ENCODE data around the gene EPS8L2.

EPS8L2 gene

GRCh38 chr11:660281-660680, 45.8 kb upstream of the EPS8L2 start:
- TF ChIP-seq, protein P1, sequence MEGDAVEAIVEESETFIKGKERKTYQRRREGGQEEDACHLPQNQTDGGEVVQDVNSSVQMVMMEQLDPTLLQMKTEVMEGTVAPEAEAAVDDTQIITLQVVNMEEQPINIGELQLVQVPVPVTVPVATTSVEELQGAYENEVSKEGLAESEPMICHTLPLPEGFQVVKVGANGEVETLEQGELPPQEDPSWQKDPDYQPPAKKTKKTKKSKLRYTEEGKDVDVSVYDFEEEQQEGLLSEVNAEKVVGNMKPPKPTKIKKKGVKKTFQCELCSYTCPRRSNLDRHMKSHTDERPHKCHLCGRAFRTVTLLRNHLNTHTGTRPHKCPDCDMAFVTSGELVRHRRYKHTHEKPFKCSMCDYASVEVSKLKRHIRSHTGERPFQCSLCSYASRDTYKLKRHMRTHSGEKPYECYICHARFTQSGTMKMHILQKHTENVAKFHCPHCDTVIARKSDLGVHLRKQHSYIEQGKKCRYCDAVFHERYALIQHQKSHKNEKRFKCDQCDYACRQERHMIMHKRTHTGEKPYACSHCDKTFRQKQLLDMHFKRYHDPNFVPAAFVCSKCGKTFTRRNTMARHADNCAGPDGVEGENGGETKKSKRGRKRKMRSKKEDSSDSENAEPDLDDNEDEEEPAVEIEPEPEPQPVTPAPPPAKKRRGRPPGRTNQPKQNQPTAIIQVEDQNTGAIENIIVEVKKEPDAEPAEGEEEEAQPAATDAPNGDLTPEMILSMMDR (IDR thresholded peaks at IDR 0.05; ENCODE audit: low read depth, low read length, missing control alignments) = no peak
- Histone ChIP-seq H3K27ac (no peak overlapping the region), H3K4me3 (ENCODE audit: low read depth, low read length) (no peak overlapping the region), H3K27me3 (replicated peaks) (no peaks in the 10 kb centered on the region), H3K36me3 (replicated peaks) (peaks cover 23% of the 10 kb centered on the region)
- in situ Hi-C loops (cut with HindIII; ENCODE audit: low pct_ligation_motif_present, low sequenced_read_pairs) = no loop called here
- no peak for DNase-seq

DNA sequence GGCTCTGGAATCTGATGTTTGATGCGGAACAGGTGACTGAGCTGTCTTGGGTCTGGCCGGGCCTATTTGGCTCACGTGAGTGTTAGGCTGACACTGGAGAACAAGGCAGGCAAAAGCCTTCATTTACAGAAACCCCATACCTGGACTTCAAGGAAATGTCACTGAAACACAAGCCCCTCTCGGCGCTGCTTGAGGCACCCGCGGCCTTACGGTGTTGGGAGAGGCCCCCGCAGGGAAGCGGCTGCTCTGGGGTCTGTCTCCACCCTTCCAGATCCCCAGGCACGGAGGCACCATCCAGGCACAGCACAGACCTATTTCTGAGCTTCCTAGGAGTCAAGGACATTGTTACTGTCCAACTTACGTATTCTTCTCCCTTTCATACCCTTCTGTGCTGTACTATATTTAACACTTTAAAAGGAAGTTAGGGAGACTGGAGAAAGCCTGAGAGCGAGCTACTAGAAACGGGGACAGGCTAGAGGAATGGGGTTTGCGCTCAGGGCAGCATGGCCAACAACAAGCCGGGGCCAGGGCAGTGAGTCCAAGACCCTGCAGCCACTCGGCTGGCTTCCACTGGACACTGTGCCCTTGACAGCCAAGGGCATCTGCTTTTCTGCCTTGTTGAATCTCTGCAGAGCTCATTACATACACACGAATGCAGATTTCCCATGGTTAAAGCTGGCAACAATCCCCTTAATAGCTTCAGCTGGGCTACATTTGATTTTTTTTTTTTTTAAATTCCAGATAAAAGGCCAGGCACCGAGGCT, 45.2 kb upstream of the EPS8L2 start:
- in situ Hi-C loops (cut with HindIII; ENCODE audit: low pct_ligation_motif_present, low sequenced_read_pairs) = no loop called here
- TF ChIP-seq, protein P1 (IDR thresholded peaks at IDR 0.05; ENCODE audit: low read depth, low read length, missing control alignments) = no peak
- Histone ChIP-seq H3K27ac (no peak overlapping the region), H3K27me3 (replicated peaks) (no peaks in the 10 kb centered on the region), H3K36me3 (replicated peaks) (peaks cover 24% of the 10 kb centered on the region), H3K4me3 (ENCODE audit: low read depth, low read length) (no peak overlapping the region)
- no peak for DNase-seq

DNA sequence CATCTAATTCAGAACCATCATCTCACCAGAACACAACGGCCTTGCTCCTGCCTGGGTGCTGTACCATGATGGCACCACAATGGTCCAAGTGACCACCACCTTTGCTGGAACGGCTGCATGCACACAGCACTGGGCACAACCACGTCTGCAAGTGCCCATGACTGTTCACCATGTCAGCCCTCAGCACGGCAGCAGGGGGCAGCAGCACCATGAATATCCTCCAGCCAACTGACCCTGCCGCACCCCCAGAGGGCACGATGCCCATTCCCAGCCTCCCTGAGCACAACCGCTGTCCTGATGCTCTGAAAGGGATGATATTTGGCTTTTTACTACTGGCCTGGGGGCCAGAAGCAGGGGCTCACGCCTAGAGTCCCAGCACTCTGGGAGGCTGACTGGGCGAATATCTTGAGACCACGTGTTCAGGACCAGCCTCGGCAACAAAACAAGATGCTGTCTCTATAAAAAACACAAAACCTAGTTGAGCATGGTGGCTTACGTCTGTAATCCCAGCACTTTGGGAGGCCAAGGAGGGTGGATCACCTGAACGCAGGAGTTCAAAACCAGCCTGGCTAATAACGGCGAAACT, 43.2 kb upstream of the EPS8L2 start:
- Histone ChIP-seq H3K27ac (no peak overlapping the region), H3K27me3 (replicated peaks) (no peaks in the 10 kb centered on the region), H3K36me3 (replicated peaks) (peaks cover 28% of the 10 kb centered on the region), H3K4me3 (ENCODE audit: low read depth, low read length) (no peak overlapping the region)
- in situ Hi-C loops (cut with HindIII; ENCODE audit: low pct_ligation_motif_present, low sequenced_read_pairs) = no loop called here
- peak; percentile 60 for DNase-seq
- TF ChIP-seq, protein P1 (IDR thresholded peaks at IDR 0.05; ENCODE audit: low read depth, low read length, missing control alignments) = peak; percentile 84

GRCh38 chr11:665062-665703, 40.8 kb upstream of the EPS8L2 start:
- TF ChIP-seq, protein P1 (IDR thresholded peaks at IDR 0.05; ENCODE audit: low read depth, low read length, missing control alignments) = no peak
- in situ Hi-C loops (cut with HindIII; ENCODE audit: low pct_ligation_motif_present, low sequenced_read_pairs) = no loop called here
- peaks cover 20% of the 10 kb centered on the region for H3K36me3 ChIP-seq (replicated peaks)

DNA sequence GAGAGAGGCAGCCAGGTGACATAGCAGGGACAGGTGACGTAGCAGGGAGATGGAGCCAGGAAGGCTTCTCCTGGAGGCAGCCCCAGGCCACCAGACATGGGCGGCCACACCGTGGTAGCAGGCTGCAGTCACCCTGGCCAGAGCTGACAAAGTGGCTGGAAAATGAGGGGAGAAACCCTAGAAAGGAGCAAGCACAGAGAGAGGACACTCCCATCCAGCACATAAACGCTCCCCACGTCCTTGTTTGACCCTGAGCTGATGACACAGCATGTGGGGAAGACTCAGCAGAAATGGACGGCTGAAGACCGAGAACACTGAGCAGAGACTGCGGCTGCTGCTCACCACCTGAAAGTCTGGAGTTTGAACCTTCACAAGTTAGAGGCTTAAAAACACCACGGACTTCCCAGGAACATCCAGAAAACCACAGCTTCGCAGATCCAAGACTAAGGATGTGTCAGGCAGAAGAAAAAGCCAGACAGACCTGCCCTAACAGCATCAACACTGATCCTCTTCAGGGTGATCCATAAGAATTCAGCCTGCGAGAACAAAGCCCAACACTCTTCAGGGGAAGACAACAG, 40.2 kb upstream of the EPS8L2 start:
- H3K27me3 ChIP-seq (replicated peaks) = no peaks in the 10 kb centered on the region
- H3K36me3 ChIP-seq (replicated peaks) = peaks cover 16% of the 10 kb centered on the region
- in situ Hi-C loops (cut with HindIII; ENCODE audit: low pct_ligation_motif_present, low sequenced_read_pairs) = no loop called here
- H3K27ac ChIP-seq = no peak overlapping the region
- H3K4me3 ChIP-seq (ENCODE audit: low read depth, low read length) = no peak overlapping the region
- no peak for DNase-seq
- TF ChIP-seq, protein P1 (IDR thresholded peaks at IDR 0.05; ENCODE audit: low read depth, low read length, missing control alignments) = no peak

More at GRCh38 chr11:665062-665703, 40.8 kb upstream of the EPS8L2 start:
- Histone ChIP-seq H3K27me3 (replicated peaks) (no peaks in the 10 kb centered on the region), H3K27ac (no peak overlapping the region), H3K4me3 (ENCODE audit: low read depth, low read length) (no peak overlapping the region)
- DNase-seq = no peak

Data from brain microvascular endothelial cell (primary cell).